AG09319 (cell line): Measurements from ENCODE around the gene PRR5L.

Experiments used
- DNase-seq: peaks from one replicate; pipeline ENCODE4 v3.0.0-alpha.2; 2010; ENCODE audit warnings: low read depth; ENCODE audit errors: extremely low read depth
- TF ChIP-seq, protein P1 (sequence below): IDR thresholded peaks from 2 replicates; pipeline ENCODE4 v1.5.1; 2011; ENCODE audit warnings: low read depth, mild to moderate bottlenecking, inconsistent platforms, low read length, moderate library complexity

PRR5L gene

DNA sequence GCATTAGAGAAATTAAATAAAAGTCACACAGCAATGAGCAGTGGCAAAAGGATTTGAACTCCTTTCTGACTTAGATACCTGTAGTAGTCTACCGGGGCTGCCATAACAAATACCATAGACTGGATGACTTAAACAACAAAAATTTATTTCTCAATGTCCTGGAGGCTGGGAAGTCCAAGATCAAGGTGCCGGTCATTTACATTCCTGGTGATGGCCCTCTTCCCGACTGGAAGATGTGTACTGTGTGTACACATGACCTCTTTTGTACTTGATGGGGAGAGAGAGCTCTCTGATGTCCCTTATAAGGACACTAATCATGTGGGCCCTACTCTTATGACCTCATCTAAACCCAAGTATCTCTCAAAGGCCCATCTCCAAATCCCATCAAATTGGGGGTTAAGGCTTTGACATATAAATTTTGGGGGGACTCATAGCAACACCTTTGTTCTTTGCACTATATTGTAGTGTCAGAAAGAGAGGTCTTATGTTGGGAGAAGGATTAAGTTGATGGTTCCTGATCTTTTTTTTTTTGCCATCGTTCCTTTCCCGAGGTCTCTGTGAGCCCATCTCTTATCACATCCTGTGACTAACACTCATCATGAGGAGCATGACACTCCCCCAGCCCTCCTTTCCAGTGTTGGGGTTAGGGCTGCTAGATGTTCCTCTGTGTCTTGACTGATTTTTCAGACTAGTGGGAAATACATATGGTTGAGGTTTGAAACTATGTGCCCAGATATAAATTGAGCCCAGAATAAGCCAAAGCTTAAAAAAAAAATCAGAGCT, 109.7 kb downstream of the PRR5L start:
- TF ChIP-seq, protein P1, sequence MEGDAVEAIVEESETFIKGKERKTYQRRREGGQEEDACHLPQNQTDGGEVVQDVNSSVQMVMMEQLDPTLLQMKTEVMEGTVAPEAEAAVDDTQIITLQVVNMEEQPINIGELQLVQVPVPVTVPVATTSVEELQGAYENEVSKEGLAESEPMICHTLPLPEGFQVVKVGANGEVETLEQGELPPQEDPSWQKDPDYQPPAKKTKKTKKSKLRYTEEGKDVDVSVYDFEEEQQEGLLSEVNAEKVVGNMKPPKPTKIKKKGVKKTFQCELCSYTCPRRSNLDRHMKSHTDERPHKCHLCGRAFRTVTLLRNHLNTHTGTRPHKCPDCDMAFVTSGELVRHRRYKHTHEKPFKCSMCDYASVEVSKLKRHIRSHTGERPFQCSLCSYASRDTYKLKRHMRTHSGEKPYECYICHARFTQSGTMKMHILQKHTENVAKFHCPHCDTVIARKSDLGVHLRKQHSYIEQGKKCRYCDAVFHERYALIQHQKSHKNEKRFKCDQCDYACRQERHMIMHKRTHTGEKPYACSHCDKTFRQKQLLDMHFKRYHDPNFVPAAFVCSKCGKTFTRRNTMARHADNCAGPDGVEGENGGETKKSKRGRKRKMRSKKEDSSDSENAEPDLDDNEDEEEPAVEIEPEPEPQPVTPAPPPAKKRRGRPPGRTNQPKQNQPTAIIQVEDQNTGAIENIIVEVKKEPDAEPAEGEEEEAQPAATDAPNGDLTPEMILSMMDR = no peak
- no peak for DNase-seq

DNA sequence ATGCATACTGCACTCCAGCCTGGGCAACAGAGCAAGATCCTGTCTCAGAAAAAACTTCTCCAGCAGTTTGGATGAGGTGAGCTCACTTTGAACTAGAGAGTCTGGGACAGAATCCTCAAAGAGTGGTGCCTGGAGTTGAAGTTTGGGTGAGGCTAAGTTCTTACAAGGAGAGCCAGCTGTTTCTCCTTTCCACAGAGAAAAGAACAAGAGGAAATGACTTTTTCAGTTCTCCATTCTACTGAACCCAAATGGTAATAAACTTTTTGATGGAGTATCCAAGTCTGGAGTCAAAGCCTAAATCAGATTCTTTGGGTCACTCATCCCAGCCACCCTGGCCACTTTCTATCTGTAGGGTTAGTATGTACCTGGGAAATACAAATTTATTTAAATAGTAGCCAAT, 111.3 kb downstream of the PRR5L start:
- TF ChIP-seq, protein P1 = no peak
- DNase-seq = no peak

DNA sequence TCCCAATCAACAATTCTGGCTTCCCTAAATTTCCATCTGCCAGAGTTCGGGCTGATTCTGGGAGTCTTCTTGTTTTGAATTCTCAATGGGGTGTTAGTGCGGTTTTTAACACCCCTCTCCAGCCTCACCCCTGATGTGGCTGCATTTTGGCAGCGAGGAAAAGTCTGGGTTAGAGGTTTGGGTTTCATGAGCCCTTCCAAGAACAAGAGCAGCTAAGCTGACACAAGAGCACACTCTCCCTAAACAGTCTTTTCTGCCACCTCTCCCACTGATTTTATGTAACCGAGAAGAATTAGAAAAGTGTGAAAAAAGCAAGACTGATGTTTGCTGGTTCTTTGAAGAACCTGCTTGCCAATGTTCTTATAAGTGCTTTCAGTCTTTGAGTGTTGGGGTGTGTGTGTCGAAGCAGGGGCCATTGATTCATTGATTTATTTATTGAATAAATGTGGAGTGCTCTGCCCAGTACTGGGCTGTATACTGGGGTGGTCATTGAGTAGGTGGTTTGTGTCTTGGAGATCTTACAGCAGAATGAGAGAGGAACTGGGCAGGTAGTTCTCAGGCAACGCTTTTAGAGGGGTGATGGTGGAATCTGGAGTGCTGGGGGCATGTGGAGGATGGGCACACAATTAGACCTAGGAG, 112.5 kb downstream of the PRR5L start:
- TF ChIP-seq, protein P1 = no peak
- no peak for DNase-seq

DNA sequence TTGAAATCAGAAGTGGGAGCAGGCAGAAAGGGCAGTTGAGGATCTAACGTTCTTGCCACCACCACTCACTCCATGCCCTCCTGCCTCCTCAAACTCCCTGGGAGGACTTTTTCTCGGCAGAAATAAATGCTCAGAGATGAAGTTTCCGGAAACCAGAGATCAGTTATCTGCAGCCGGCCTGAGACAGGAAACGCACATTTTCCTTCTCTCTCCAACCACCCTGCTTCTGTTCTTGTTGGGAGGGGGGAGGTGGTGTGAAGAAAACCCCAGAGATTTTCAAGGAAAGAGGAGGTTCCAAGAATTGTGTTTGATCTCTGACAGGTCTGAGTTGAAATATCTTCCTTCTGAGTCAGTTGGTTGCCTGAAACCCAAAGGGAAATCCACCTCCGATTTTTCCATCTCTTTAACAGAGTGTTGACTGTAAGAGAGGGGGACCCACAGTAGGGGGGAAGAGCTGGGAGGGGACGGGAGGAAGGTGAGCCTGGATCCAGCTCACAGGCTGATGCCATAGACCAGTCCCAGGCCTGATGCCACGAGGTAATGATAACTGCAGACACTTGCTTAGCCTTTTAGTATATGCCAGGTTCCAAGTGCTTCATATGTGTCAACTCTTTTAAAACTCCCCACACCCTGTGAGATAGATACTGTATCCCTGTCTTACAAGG, 113.2 kb downstream of the PRR5L start:
- TF ChIP-seq, protein P1 = no peak
- DNase-seq = no peak

DNA sequence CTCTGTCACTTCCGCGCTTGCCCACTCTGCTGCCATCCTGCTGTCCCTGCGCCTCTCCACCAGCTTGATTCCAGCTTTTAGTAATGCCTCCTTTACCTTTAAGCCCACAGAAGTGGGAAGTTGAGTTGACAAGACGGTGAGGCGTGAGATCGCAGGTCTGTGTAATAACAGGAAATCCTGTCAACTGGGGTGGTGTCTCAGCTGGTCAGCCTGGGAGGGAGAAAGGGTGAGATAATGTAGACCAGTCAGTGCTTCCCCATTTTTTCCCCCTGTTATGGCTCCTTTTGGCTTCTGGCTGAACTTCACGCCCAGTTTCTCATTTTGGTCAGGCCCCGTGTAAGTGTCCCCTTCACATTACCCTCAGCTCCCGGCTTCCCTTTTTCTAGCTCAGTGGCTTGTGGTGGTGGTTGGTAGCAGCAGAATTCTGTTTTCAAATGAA, 115.1 kb downstream of the PRR5L start:
- no peak for DNase-seq
- TF ChIP-seq, protein P1 = no peak

DNA sequence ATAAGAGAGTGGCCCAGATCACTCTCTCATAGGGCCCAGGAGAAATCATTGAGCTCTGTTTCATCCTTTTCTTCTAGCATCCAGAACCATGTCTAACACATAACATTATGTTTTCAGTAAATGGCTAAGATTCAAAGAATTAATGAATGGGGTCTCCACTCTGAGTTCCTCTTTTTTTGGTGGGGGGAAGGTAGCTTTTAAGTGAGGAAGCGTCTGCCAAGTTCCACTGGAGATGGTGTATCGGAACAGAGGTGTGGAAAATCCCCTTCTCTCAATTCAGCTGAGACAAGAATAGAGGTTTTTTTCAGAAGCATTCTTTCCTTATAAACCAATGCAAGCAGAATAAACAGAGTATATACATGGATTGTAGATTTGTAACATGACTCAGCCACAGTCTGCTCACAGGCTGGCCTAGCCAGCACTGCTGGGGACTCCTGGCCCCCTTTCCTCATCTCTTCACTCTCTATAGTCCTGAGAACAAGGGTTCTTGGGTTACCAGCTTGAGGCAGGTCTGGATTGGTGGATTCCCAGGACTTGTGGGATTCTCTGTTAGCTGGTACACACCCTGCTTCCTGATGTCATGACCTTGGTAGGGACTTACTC, 116.8 kb downstream of the PRR5L start:
- DNase-seq = no peak
- TF ChIP-seq, protein P1 = no peak
